ENCODE results near the gene TK2. TPM values are rescaled to one million over a fixed set of nuclear protein-coding genes. Genes with fewer than 3 reads are reported as not detected.

TK2 gene
- total and polyA plus RNA-seq, 9 of the 15 experiments (the other 6 are each of a cell fraction or from before 2014, with no cell fraction given): 1.1 to 10.2 (median 5.3) TPM

DNA sequence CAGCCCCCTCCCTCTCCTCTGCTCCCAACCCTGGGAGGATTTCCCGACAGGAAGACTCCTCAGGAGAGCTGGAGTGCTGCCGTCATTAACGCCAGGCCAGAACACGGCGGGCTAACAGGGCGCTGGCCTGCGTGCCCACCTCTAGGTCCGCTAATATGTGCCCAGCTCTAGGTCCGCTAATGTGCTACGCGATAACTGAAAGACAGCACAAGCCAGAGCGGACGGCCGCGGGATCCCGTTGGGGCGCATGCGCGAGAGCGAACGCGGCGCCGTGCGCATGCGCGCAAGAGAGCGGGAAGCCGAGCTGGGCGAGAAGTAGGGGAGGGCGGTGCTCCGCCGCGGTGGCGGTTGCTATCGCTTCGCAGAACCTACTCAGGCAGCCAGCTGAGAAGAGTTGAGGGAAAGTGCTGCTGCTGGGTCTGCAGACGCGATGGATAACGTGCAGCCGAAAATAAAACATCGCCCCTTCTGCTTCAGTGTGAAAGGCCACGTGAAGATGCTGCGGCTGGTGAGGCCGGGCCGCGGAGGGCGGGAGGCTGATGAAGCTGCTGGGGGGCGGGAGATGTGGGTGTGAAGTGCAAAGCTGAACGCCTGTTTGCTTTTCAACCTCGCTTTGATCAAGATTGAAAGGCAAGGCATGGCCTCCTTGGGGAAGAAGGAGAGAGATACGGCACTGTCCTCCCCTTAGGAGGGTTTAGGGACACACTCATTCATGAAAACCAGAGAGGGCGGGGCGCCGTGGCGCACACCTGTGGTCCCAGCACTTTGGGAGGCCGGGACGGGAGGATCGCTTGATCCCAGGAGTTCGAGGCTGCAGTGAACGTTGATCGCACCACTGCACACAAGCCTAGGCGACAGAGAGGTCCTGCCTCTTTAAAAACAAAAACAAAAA, 2.6 kb upstream of the TK2 start, which contains the start of gene CKLF (continued):
- TF ChIP-seq, protein P1, sequence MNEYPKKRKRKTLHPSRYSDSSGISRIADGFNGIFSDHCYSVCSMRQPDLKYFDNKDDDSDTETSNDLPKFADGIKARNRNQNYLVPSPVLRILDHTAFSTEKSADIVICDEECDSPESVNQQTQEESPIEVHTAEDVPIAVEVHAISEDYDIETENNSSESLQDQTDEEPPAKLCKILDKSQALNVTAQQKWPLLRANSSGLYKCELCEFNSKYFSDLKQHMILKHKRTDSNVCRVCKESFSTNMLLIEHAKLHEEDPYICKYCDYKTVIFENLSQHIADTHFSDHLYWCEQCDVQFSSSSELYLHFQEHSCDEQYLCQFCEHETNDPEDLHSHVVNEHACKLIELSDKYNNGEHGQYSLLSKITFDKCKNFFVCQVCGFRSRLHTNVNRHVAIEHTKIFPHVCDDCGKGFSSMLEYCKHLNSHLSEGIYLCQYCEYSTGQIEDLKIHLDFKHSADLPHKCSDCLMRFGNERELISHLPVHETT (CRISPR knock-in tag; conservative IDR thresholded peaks at IDR 0.05 in 1 of 2, IDR thresholded peaks at IDR 0.05 in 1 of 2): peak in 1 of 2 experiments; percentile 54; a peak in 2 of 4 replicates
- TF ChIP-seq DIDO1 (tag; IDR thresholded peaks at IDR 0.05; ENCODE audit: low read depth) (0 out of 2 replicates have a peak, but pooled peaks have one; percentile 28), GABPA (tag; conservative IDR thresholded peaks at IDR 0.05; ENCODE audit: low read depth) (no peak), LARP7 (IDR thresholded peaks at IDR 0.05) (no peak), ZNF354B (CRISPR knock-in tag; IDR thresholded peaks at IDR 0.05) (no peak), KLF16 (IDR thresholded peaks at IDR 0.05) (no peak), EWSR1 (IDR thresholded peaks at IDR 0.05; ENCODE audit: borderline replicate concordance, low read depth, partially characterized antibody) (no peak), RBM22 (IDR thresholded peaks at IDR 0.05; ENCODE audit: low read depth, low read length, poor library complexity, severe bottlenecking) (no peak), ZNF830 (CRISPR knock-in tag; IDR thresholded peaks at IDR 0.05) (no peak), NFE2L1 (tag; IDR thresholded peaks at IDR 0.05; ENCODE audit: borderline replicate concordance, low read depth) (no peak), KDM2B (CRISPR knock-in tag; IDR thresholded peaks at IDR 0.05) (peak; percentile 72; the same call in 1 of the 2 replicates)
- TF ChIP-seq, protein P2, sequence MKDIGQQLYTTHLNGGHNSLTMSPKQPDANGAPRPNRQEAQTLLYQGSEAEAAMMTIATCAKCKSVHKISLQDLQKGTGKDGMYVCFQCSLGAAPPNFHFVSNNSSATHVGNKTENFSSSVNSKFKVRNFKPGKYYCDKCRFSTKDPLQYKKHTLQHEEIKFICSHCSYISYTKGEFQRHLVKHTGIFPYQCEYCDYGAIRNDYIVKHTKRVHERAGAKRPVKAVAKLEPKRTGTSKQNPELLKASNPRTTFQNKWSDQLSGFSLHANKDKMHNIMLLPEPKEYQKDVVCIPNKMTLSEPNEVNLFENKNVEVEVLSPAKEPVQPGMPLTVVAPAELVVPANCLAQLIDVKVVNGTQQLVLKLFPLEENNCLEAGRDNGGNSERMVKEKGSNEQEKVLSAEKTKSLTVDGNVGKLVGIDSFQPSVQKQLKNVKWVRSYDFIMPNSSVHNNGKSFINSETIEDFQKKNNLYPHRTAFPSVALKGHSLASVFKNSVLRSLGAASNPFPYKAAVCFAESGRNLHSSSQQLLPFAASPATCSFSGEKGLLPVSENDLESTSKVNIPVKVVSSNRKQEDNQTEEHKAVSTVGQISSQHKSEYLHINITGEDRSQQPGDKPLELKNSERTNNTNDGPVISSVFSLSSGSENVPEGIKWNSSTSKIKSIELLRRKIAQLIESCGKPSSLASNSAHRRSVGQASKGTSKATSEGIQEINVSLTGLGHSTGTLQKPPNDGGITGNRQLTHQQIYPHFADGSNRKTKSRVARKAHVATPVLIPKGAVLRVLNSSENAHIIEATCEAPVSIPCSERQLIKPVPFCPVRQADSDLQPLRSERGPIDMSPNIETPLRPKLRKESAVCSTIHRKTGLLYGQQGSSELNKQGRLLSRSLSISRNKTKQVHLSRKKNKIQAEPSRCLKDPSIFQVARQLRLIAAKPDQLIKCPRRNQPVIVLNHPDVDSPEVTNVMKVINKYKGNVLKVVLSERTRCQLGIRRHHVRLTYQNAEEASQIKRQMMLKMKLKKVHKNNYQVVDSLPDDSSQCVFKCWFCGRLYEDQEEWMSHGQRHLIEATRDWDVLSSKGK (CRISPR knock-in tag; IDR thresholded peaks at IDR 0.05): no peak
- TF ChIP-seq, protein P3, sequence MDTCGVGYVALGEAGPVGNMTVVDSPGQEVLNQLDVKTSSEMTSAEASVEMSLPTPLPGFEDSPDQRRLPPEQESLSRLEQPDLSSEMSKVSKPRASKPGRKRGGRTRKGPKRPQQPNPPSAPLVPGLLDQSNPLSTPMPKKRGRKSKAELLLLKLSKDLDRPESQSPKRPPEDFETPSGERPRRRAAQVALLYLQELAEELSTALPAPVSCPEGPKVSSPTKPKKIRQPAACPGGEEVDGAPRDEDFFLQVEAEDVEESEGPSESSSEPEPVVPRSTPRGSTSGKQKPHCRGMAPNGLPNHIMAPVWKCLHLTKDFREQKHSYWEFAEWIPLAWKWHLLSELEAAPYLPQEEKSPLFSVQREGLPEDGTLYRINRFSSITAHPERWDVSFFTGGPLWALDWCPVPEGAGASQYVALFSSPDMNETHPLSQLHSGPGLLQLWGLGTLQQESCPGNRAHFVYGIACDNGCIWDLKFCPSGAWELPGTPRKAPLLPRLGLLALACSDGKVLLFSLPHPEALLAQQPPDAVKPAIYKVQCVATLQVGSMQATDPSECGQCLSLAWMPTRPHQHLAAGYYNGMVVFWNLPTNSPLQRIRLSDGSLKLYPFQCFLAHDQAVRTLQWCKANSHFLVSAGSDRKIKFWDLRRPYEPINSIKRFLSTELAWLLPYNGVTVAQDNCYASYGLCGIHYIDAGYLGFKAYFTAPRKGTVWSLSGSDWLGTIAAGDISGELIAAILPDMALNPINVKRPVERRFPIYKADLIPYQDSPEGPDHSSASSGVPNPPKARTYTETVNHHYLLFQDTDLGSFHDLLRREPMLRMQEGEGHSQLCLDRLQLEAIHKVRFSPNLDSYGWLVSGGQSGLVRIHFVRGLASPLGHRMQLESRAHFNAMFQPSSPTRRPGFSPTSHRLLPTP (IDR thresholded peaks at IDR 0.05; ENCODE audit: borderline replicate concordance, extremely low read depth, insufficient read length): no peak
- TF ChIP-seq, protein P4, sequence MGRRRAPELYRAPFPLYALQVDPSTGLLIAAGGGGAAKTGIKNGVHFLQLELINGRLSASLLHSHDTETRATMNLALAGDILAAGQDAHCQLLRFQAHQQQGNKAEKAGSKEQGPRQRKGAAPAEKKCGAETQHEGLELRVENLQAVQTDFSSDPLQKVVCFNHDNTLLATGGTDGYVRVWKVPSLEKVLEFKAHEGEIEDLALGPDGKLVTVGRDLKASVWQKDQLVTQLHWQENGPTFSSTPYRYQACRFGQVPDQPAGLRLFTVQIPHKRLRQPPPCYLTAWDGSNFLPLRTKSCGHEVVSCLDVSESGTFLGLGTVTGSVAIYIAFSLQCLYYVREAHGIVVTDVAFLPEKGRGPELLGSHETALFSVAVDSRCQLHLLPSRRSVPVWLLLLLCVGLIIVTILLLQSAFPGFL (CRISPR knock-in tag; IDR thresholded peaks at IDR 0.05): no peak; the same call in 1 of the 2 replicates
- TF ChIP-seq, protein P5, sequence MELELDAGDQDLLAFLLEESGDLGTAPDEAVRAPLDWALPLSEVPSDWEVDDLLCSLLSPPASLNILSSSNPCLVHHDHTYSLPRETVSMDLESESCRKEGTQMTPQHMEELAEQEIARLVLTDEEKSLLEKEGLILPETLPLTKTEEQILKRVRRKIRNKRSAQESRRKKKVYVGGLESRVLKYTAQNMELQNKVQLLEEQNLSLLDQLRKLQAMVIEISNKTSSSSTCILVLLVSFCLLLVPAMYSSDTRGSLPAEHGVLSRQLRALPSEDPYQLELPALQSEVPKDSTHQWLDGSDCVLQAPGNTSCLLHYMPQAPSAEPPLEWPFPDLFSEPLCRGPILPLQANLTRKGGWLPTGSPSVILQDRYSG (tag; conservative IDR thresholded peaks at IDR 0.05; ENCODE audit: low read depth): 0 out of 2 replicates have a peak, but pooled peaks have one; percentile 43
